ENCODE data around the gene IL11RA. TPM values are rescaled to one million over a fixed set of nuclear protein-coding genes. Genes with fewer than 3 reads are reported as not detected.

Gene IL11RA
- total and polyA plus RNA-seq, 7 donors: 1.4 to 110 (median 67.3) TPM

DNA sequence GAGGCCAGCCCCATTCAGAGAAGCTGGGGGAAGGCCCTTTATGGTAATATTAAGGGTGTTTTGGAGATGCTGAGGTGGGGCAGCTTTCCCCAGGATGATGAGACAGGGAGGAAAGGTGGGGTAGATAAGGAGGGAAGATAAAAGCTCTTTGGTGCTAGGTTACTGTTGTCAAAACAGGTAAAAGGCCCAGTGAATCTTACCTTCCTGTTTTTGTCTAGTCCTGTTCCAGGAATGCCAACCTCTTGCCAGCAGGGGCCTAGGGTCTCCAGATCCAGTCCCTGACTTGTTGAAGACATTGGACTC lies 11.3 kb downstream of the IL11RA start:
- TF ChIP-seq POLR2A (IDR thresholded peaks at IDR 0.05): no peak
- no peak for TF ChIP-seq POLR2AphosphoS5 (IDR thresholded peaks at IDR 0.05)
- no peak for TF ChIP-seq EP300 (IDR thresholded peaks at IDR 0.05)
- TF ChIP-seq, protein P1, sequence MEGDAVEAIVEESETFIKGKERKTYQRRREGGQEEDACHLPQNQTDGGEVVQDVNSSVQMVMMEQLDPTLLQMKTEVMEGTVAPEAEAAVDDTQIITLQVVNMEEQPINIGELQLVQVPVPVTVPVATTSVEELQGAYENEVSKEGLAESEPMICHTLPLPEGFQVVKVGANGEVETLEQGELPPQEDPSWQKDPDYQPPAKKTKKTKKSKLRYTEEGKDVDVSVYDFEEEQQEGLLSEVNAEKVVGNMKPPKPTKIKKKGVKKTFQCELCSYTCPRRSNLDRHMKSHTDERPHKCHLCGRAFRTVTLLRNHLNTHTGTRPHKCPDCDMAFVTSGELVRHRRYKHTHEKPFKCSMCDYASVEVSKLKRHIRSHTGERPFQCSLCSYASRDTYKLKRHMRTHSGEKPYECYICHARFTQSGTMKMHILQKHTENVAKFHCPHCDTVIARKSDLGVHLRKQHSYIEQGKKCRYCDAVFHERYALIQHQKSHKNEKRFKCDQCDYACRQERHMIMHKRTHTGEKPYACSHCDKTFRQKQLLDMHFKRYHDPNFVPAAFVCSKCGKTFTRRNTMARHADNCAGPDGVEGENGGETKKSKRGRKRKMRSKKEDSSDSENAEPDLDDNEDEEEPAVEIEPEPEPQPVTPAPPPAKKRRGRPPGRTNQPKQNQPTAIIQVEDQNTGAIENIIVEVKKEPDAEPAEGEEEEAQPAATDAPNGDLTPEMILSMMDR (IDR thresholded peaks at IDR 0.05): no peak
- intact Hi-C loops (cut with DNase I): loop anchor here (10.0 kb wide), 1 partner anchor 1082 kb away; the partner anchor contains the start of genes GBA2 and RGP1
- Histone ChIP-seq H3K9me3 (no peaks in the 10 kb centered on the region), H3K4me3 (no peak overlapping the region), H3K27ac (no peak overlapping the region), H3K4me1 (peaks cover 0 to 25% (median 19%) of the 10 kb centered on the region in 4 donors), H3K36me3 (peaks cover 0 to 39% (median 9%) of the 10 kb centered on the region in 4 donors), H3K27me3 (no peaks in the 10 kb centered on the region)
- DNase-seq: no peak

DNA sequence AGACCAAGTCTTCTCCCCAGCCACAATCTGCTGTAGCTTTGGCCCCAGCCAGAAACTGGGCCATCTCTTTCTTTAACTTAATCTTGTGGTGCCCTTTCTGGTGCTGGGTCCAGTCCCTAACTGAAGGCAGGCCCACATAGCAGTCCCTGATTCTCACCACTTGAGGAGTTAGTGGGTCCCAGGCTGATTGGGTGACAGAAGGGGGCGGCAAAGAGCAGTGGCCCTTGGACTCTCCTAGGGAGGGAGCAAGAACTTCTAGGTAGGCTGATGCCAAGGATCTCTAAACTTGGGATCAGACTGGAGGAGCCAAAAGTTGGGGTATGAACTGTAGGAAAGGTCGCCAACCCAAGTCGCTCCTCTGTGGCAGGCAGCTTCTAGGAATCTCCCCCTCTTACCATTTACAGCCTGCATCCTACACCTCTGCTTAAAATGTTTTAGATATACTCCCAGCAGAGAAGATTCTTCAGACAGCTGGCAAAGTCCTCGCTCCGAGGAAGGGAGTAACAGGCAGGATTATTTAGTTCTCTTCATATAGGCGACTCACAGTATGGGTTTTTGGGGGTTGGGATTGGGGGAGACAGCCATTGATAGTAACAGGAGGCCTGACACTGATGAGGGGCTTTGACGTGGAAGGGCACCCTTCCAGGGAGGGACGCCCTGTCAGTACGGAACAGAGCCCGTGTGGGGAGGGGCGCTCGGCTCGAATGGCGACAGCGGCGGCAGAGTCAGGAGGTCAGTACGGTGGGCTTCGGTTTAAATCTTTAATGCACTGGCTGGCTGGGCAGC lies 12.5 kb downstream of the IL11RA start:
- 7 to 13% methylated on average over 18 of the region's 18 CpGs for WGBS, 2 donors
- Histone ChIP-seq H3K4me3 (peak overlapping the region; percentile 72 to 81 (median 78)), H3K27ac (peak overlapping the region; percentile 96 to 100 (median 100)), H3K9me3 (no peaks in the 10 kb centered on the region), H3K4me1 (peaks cover 0 to 25% (median 19%) of the 10 kb centered on the region in 4 donors), H3K27me3 (no peaks in the 10 kb centered on the region), H3K36me3 (peaks cover 0 to 38% (median 9%) of the 10 kb centered on the region in 4 donors)
- DNase-seq: peak; percentile 90
- TF ChIP-seq EP300 (IDR thresholded peaks at IDR 0.05) (no peak), POLR2A (IDR thresholded peaks at IDR 0.05) (no peak), POLR2AphosphoS5 (IDR thresholded peaks at IDR 0.05) (peak in 3 of 4 donors; percentile 5 to 39 (median 27))
- TF ChIP-seq, protein P1 (IDR thresholded peaks at IDR 0.05): peak; percentile 58 to 92 (median 77)
- intact Hi-C loops (cut with DNase I): loop anchor here (2.0 to 10.0 kb wide), 4 partner anchors 36 to 1080 kb away; partner anchors contain the start of genes DNAJB5, GBA2, RGP1 and RPP25L

DNA sequence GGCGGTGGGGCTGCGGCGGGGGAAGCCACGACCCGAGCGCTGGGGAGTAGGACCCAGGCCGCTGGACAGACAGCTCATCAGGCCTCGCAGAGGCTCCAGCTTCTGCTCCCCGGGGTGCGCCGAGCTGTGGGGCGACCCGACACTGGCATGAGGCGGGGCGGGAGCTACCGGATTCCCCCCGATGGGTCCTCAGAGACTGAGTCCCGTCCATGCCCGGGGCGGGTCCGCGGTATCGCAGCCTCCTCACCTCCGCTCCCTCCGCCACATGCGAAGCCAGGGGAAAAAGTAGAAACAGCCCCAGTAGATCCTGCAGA lies 13.0 kb downstream of the IL11RA start:
- Histone ChIP-seq H3K4me1 (peaks cover 0 to 25% (median 19%) of the 10 kb centered on the region in 4 donors), H3K36me3 (peaks cover 0 to 35% (median 7%) of the 10 kb centered on the region in 4 donors), H3K27me3 (no peaks in the 10 kb centered on the region), H3K4me3 (peak overlapping the region; percentile 72 to 81 (median 78)), H3K27ac (peak overlapping the region; percentile 96 to 100 (median 100)), H3K9me3 (no peaks in the 10 kb centered on the region)
- no peak for DNase-seq
- intact Hi-C loops (cut with DNase I): loop anchor here (2.0 to 10.0 kb wide), 4 partner anchors 36 to 1080 kb away; partner anchors contain the start of genes DNAJB5, GBA2, RGP1 and RPP25L
- WGBS, 2 donors: 1 to 2% methylated on average over 26 of the region's 26 CpGs
- TF ChIP-seq POLR2AphosphoS5 (IDR thresholded peaks at IDR 0.05) (peak in 1 of 4 donors; percentile 15), POLR2A (IDR thresholded peaks at IDR 0.05) (peak in 1 of 2 donors; percentile 9), EP300 (IDR thresholded peaks at IDR 0.05) (no peak)
- TF ChIP-seq, protein P1 (IDR thresholded peaks at IDR 0.05): no peak

DNA sequence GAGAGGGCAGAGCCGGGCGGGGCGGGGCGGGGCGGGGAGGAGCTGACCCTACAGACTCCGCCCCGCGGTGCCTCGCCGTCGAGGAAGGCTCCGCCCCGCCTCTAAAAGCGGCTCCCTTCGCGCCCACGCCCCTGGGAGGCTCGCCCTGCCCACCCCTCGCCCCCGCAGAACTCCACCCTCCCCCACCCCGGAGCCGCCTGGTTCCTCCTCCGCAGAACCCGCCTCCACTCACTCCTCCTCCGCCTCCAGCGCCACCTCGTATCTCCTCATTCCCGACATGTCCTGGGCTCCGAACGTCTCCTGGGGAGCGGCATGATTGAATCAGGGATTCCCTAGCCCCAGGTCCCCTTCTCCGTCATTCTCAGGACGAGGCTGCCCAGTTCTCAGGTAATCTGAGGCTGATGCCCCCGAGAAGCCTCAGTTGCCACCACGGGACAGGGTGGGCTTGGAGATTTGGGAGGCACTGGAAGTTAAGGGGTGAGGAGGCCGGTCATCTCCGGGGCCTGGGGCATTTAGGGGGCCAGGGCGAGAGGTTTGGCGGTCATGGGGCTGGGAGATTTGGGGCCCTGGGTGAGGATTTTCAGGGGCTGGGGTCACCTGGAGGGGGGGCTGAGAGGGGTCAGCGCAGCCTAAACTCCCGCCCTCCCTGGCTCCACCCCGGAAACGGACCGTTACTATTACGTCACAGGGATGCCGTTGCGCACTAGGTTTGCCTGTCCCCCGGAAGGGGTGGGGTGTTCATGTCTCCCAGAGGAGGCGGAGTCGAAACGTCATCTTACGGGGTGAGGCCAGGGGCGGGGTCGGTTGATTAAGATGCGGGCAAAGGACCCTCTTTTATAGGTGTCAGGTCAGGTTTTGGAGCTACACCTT lies 13.6 kb downstream of the IL11RA start:
- Histone ChIP-seq H3K36me3 (peaks cover 0 to 29% (median 3%) of the 10 kb centered on the region in 4 donors), H3K27me3 (no peaks in the 10 kb centered on the region), H3K9me3 (no peaks in the 10 kb centered on the region), H3K4me3 (peak overlapping the region; percentile 72 to 81 (median 78)), H3K27ac (peak overlapping the region; percentile 96 to 100 (median 100)), H3K4me1 (peaks cover 0 to 25% (median 19%) of the 10 kb centered on the region in 4 donors)
- TF ChIP-seq EP300 (IDR thresholded peaks at IDR 0.05): peak in 2 of 4 donors; percentile 10 to 48
- peak; percentile 90 to 99 (median 98) for TF ChIP-seq POLR2AphosphoS5 (IDR thresholded peaks at IDR 0.05)
- TF ChIP-seq, protein P1 (IDR thresholded peaks at IDR 0.05): no peak
- TF ChIP-seq POLR2A (IDR thresholded peaks at IDR 0.05): peak; percentile 92 to 94
- peak; percentile 99 for DNase-seq
- WGBS, 2 donors: 1 to 3% methylated on average over 55 of the region's 55 CpGs
- intact Hi-C loops (cut with DNase I): loop anchor here (2.0 to 10.0 kb wide), 4 partner anchors 35 to 1079 kb away; partner anchors contain the start of genes DNAJB5, GBA2, RGP1 and RPP25L

Measured in sigmoid colon (tissue), 7 donors.